RWPE1 (cell line): ENCODE data around the gene CERS5.
A peak's percentile ranks its signal among the peaks of the same experiment; 100 is the strongest.

Source experiments
- CTCF ChIA-PET: fragments of 350-600 bp; sonication (Branson Sonifier 250); formaldehyde crosslinking; extraction: SDS; loops from one replicate; lab custom pipeline; 2021; lab: Yijun Ruan, JAX
- POLR2A ChIA-PET: fragments of 400-600 bp; formaldehyde crosslinking; extraction: SDS; loops from one replicate; lab custom pipeline; 2020; ENCODE audit warnings: antibody characterized with exemption; ENCODE audit not compliant: low non-redundant PET; lab: Yijun Ruan, JAX
- DNase-seq: peaks from one replicate; pipeline ENCODE4 v3.0.0; 2012; ENCODE audit warnings: low spot score
- H3K27ac ChIP-seq: fragments of 450-650 bp; 2 replicates; pipeline ENCODE4 v1.5.1; 2017
- CTCF ChIP-seq: fragments of 450-650 bp; conservative IDR thresholded peaks from 2 replicates; pipeline ENCODE4 v1.5.1; 2017; ENCODE audit warnings: low read depth, mild to moderate bottlenecking

The CERS5 gene

GRCh38 chr12:50105913-50106450, 61.2 kb downstream of the CERS5 start:
- CTCF ChIA-PET: interaction anchor here (0.5 to 0.6 kb wide), 2 partner anchors 133 to 267 kb away, joined by 3 to 8 read pairs; no protein-coding TSS in a partner anchor
- no peak overlapping the region for H3K27ac ChIP-seq

GRCh38 chr12:50104417-50105366, 62.5 kb downstream of the CERS5 start:
- ChIA-PET CTCF (interaction anchor here (0.7 kb wide), 2 partner anchors 30 to 543 kb away, joined by 3 to 4 read pairs; no protein-coding TSS in a partner anchor), POLR2A (interaction anchor here (0.5 to 0.6 kb wide), 2 partner anchors 340 to 709 kb away, joined by 3 read pairs; no protein-coding TSS in a partner anchor)
- DNase-seq: no peak
- no peak for TF ChIP-seq CTCF
- H3K27ac ChIP-seq: no peak overlapping the region

More at GRCh38 chr12:50105913-50106450, 61.2 kb downstream of the CERS5 start:
- POLR2A ChIA-PET: interaction anchor here (0.6 kb wide), 1 partner anchor 65 kb away, joined by 6 read pairs; no protein-coding TSS in a partner anchor
- no peak for TF ChIP-seq CTCF
- DNase-seq: no peak

DNA sequence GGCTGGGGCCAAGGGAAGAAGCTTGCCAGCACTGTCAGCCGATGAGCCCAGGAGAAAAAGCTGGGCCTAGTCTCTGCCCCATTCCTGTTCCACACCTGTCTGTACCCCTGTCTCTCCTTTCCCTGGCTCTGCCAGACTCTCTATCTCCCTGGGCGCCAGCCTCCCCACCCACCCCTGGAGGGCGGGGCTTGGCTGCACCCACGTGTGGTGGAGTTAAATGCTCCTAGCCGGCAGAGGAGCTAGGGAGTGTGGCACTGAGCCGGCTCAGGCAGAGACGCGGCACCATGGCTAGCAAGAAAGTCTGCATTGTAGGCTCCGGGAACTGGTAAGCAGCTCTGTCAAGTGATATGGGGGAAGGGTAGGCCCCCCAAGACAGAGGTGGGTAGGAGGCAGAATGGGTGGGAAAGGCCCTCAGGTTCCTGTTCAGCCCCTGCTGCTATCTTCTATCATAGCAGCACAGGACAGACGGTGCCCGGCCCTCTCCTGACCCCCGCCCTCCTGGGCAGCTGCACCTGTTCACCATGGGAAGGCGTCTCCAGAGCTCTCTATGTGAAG, 63.3 kb downstream of the CERS5 start, which contains the start of gene GPD1:
Gene GPD1 (plus strand): TSS at position 242 of the 555 bp plus-strand sequence. CDS start 43 bp downstream, at position 285.
- TF ChIP-seq CTCF: no peak
- CTCF ChIA-PET: interaction anchor here (0.7 to 5.0 kb wide), 3 partner anchors 7 to 542 kb away, joined by 3 to 27 read pairs (median 4); partner anchors contain the start of gene COX14
- POLR2A ChIA-PET: interaction anchor here (0.5 to 0.6 kb wide), 3 partner anchors 10 to 710 kb away, joined by 3 to 8 read pairs (median 3); no protein-coding TSS in a partner anchor
- peak; percentile 69 for DNase-seq
- peak within 1 kb of the TSS; percentile 15; the same call in 1 of the 2 replicates for H3K27ac ChIP-seq

DNA sequence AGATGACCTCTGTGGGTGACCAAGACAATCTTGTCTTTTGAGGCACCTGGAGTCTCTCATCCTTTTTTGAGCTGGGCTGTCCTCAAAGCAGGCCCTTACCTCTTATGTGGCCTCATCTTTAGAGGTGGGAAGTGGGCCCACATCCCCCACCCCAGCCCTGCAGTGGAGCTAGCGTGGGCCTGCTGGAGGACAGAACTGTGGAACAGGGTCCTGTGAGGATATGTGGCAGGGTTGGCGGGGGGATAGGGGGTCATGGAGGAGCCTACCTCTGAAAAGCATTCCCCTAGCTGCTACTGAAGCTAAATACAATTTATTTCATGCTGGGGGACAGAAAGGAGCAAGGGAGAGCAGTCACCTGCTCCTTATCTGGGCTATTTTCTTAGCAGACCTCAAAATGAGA, 63.8 kb downstream of the CERS5 start:
- TF ChIP-seq CTCF: no peak
- DNase-seq: no peak
- CTCF ChIA-PET: interaction anchor here (5.0 kb wide), 1 partner anchor 8 kb away, joined by 27 read pairs; the partner anchor contains the start of gene COX14
- POLR2A ChIA-PET: interaction anchor here (0.6 kb wide), 1 partner anchor 10 kb away, joined by 8 read pairs; no protein-coding TSS in a partner anchor
- peak overlapping the region; percentile 11; the same call in 1 of the 2 replicates for H3K27ac ChIP-seq

- CTCF ChIA-PET: interaction anchor here (0.6 to 5.0 kb wide), 4 partner anchors 8 to 784 kb away, joined by 3 to 27 read pairs (median 4); partner anchors contain the start of genes CERS5 and COX14
- no peak for TF ChIP-seq CTCF
- no peak for DNase-seq
- peak overlapping the region; percentile 15; the same call in 1 of the 2 replicates for H3K27ac ChIP-seq
- POLR2A ChIA-PET: no interaction called here
Observed at GRCh38 chr12:50102646-50103309, 64.4 kb downstream of the CERS5 start.
